Measurements from ENCODE around the gene PCDHB8.
"Not testable (repeated sequence)": the region's sequence is repeated elsewhere in the genome, so short reads cannot be mapped to it uniquely, and the experiment has no call there.

Gene PCDHB8

GRCh38 chr5:141172381-141173204, 5.0 kb upstream of the PCDHB8 start, which contains the start of gene PCDHB7:
TSS of gene PCDHB7 (plus strand) at chr5:141172644. CDS start at chr5:141172836, 192 bp downstream.
- H3K36me3 Mint-ChIP-seq, result peaks cover 0 to 4% of the 10 kb centered on the region in 2 donors
- H3K4me1 Mint-ChIP-seq, result peaks cover 0 to 3% of the 10 kb centered on the region in 2 donors
- peaks cover 13 to 17% of the 10 kb centered on the region in 2 donors for H3K9me3 Mint-ChIP-seq
- no peak for ATAC-seq (replicated peaks)
- H3K27ac Mint-ChIP-seq, result no peak within 1 kb of the TSS
- H3K27me3 Mint-ChIP-seq, result peaks cover 44 to 45% of the 10 kb centered on the region in 2 donors
- DNase-seq, result no peak
- peak within 1 kb of the TSS; percentile 11 to 14 for H3K4me3 Mint-ChIP-seq

GRCh38 chr5:141174291-141175104, 3.1 kb upstream of the PCDHB8 start:
- not testable (repeated sequence) for DNase-seq; H3K4me1 Mint-ChIP-seq; H3K36me3 Mint-ChIP-seq; H3K4me3 Mint-ChIP-seq; H3K27ac Mint-ChIP-seq; ATAC-seq (replicated peaks)
- Mint-ChIP-seq H3K9me3 (peaks cover 12 to 13% of the 10 kb centered on the region in 2 donors), H3K27me3 (peaks cover 32% of the 10 kb centered on the region in 2 donors)

GRCh38 chr5:141175933-141176332, 1.7 kb upstream of the PCDHB8 start:
- no peak overlapping the region for H3K4me3 Mint-ChIP-seq
- peaks cover 0 to 3% of the 10 kb centered on the region in 2 donors for H3K4me1 Mint-ChIP-seq
- ATAC-seq (replicated peaks), result no peak
- DNase-seq, result no peak
- peaks cover 12% of the 10 kb centered on the region in 2 donors for H3K9me3 Mint-ChIP-seq
- peaks cover 2 to 4% of the 10 kb centered on the region in 2 donors for H3K36me3 Mint-ChIP-seq
- no peak overlapping the region for H3K27ac Mint-ChIP-seq
- peaks cover 23 to 29% of the 10 kb centered on the region in 2 donors for H3K27me3 Mint-ChIP-seq

GRCh38 chr5:141179371-141179770, 1.8 kb downstream of the PCDHB8 start:
- ATAC-seq (replicated peaks); H3K9me3 Mint-ChIP-seq; H3K4me3 Mint-ChIP-seq; DNase-seq; H3K4me1 Mint-ChIP-seq; H3K36me3 Mint-ChIP-seq; H3K27ac Mint-ChIP-seq: not testable (repeated sequence)
- H3K27me3 Mint-ChIP-seq, result peaks cover 27 to 31% of the 10 kb centered on the region in 2 donors

- Mint-ChIP-seq H3K27me3 (peaks cover 32 to 33% of the 10 kb centered on the region in 2 donors), H3K36me3 (peaks cover 8 to 13% of the 10 kb centered on the region in 2 donors), H3K27ac (peak overlapping the region; percentile 42)
- H3K9me3 Mint-ChIP-seq; H3K4me3 Mint-ChIP-seq; DNase-seq; H3K4me1 Mint-ChIP-seq; ATAC-seq (replicated peaks): not testable (repeated sequence)
Measured at GRCh38 chr5:141179876-141180275, 2.3 kb downstream of the PCDHB8 start.

GRCh38 chr5:141180313-141180712, 2.7 kb downstream of the PCDHB8 start:
- no peak overlapping the region for H3K4me3 Mint-ChIP-seq
- H3K36me3 Mint-ChIP-seq, result peaks cover 8 to 13% of the 10 kb centered on the region in 2 donors
- H3K4me1 Mint-ChIP-seq, result peaks cover 0 to 2% of the 10 kb centered on the region in 2 donors
- ATAC-seq (replicated peaks) (no peak), DNase-seq (no peak)
- peaks cover 36 to 37% of the 10 kb centered on the region in 2 donors for H3K27me3 Mint-ChIP-seq
- H3K9me3 Mint-ChIP-seq, result peaks cover 8 to 10% of the 10 kb centered on the region in 2 donors
- H3K27ac Mint-ChIP-seq, result peak overlapping the region; percentile 42

GRCh38 chr5:141182248-141182647, 4.7 kb downstream of the PCDHB8 start, which contains the start of gene PCDHB16:
TSS of gene PCDHB16 (plus strand) at chr5:141182387. CDS start at chr5:141182560, 173 bp downstream.
- Mint-ChIP-seq H3K27me3 (peaks cover 50 to 52% of the 10 kb centered on the region in 2 donors), H3K36me3 (peaks cover 13 to 16% of the 10 kb centered on the region in 2 donors), H3K27ac (peak within 1 kb of the TSS; percentile 79), H3K9me3 (peaks cover 13 to 14% of the 10 kb centered on the region in 2 donors), H3K4me1 (peaks cover 5 to 6% of the 10 kb centered on the region in 2 donors), H3K4me3 (no peak within 1 kb of the TSS)
- ATAC-seq (replicated peaks), result no peak
- no peak for DNase-seq

GRCh38 chr5:141184117-141184855, 6.7 kb downstream of the PCDHB8 start:
- Mint-ChIP-seq H3K36me3 (peaks cover 19 to 21% of the 10 kb centered on the region in 2 donors), H3K27me3 (peaks cover 62 to 67% of the 10 kb centered on the region in 2 donors), H3K4me3 (peak overlapping the region; percentile 25 to 39), H3K9me3 (peaks cover 17 to 20% of the 10 kb centered on the region in 2 donors)
- DNase-seq; ATAC-seq (replicated peaks); H3K27ac Mint-ChIP-seq; H3K4me1 Mint-ChIP-seq: not testable (repeated sequence)

- Mint-ChIP-seq H3K27ac (no peak within 1 kb of the TSS), H3K9me3 (peaks cover 21 to 24% of the 10 kb centered on the region in 2 donors), H3K4me3 (peak within 1 kb of the TSS; percentile 65 to 67), H3K27me3 (peaks cover 67 to 77% of the 10 kb centered on the region in 2 donors), H3K36me3 (peaks cover 16 to 27% of the 10 kb centered on the region in 2 donors), H3K4me1 (peaks cover 6 to 7% of the 10 kb centered on the region in 2 donors)
- no peak for ATAC-seq (replicated peaks)
- DNase-seq, result no peak
Measured at GRCh38 chr5:141186897-141187512, 9.4 kb downstream of the PCDHB8 start, which contains the start of gene PCDHB9. TSS of gene PCDHB9 (plus strand) at chr5:141187161. CDS start at chr5:141187319, 158 bp downstream.

- Mint-ChIP-seq H3K9me3 (peaks cover 14 to 27% of the 10 kb centered on the region in 2 donors), H3K36me3 (peaks cover 13 to 26% of the 10 kb centered on the region in 2 donors), H3K27me3 (peaks cover 63 to 75% of the 10 kb centered on the region in 2 donors)
- not testable (repeated sequence) for H3K4me3 Mint-ChIP-seq; DNase-seq; H3K4me1 Mint-ChIP-seq; ATAC-seq (replicated peaks); H3K27ac Mint-ChIP-seq
Measured at GRCh38 chr5:141188682-141189081, 11.1 kb downstream of the PCDHB8 start.

GRCh38 chr5:141189131-141189530, 11.5 kb downstream of the PCDHB8 start:
- not testable (repeated sequence) for DNase-seq; H3K4me3 Mint-ChIP-seq; H3K4me1 Mint-ChIP-seq; ATAC-seq (replicated peaks); H3K27ac Mint-ChIP-seq
- H3K27me3 Mint-ChIP-seq, result peaks cover 64 to 74% of the 10 kb centered on the region in 2 donors
- H3K9me3 Mint-ChIP-seq, result peaks cover 14 to 27% of the 10 kb centered on the region in 2 donors
- H3K36me3 Mint-ChIP-seq, result peaks cover 13 to 26% of the 10 kb centered on the region in 2 donors

GRCh38 chr5:141192110-141192725, 14.6 kb downstream of the PCDHB8 start, which contains the start of gene PCDHB10:
TSS of gene PCDHB10 (plus strand) at chr5:141192353. CDS start at chr5:141192553, 200 bp downstream.
- H3K9me3 Mint-ChIP-seq, result peaks cover 19 to 24% of the 10 kb centered on the region in 2 donors

More at GRCh38 chr5:141192110-141192725, 14.6 kb downstream of the PCDHB8 start, which contains the start of gene PCDHB10:
- H3K36me3 Mint-ChIP-seq, result peaks cover 6 to 21% of the 10 kb centered on the region in 2 donors
- no peak for DNase-seq
- H3K27me3 Mint-ChIP-seq, result peaks cover 42 to 48% of the 10 kb centered on the region in 2 donors
- H3K4me3 Mint-ChIP-seq, result no peak within 1 kb of the TSS
- peaks cover under 1 to 2% of the 10 kb centered on the region in 2 donors for H3K4me1 Mint-ChIP-seq
- no peak for ATAC-seq (replicated peaks)
- H3K27ac Mint-ChIP-seq, result peak within 1 kb of the TSS; percentile 56
